Mesenchymal stem cell (in vitro differentiated cells and primary cell): Measurements from ENCODE around the gene IGFL4.

Source experiments
- DNase-seq: peaks from one replicate; pipeline ENCODE4 v3.0.0-alpha.2; 2013
- H2AFZ ChIP-seq: one replicate; pipeline ENCODE4 v1.6.1; 2013; ENCODE audit warnings: low read depth, mild to moderate bottlenecking, control low read depth, inconsistent platforms, low read length, moderate library complexity
- H2AK5ac ChIP-seq: 2 replicates; pipeline ENCODE4 v1.6.1; 2013; ENCODE audit warnings: low read length, moderate library complexity, mild to moderate bottlenecking, inconsistent platforms; ENCODE audit not compliant: severe bottlenecking
- H2BK120ac ChIP-seq: one replicate; pipeline ENCODE4 v1.6.1; 2013; ENCODE audit warnings: low read depth, mild to moderate bottlenecking, inconsistent platforms, low read length, moderate library complexity
- H2BK12ac ChIP-seq, 2 experiments: one replicate each; pipeline ENCODE4 v1.6.1; 2013; ENCODE audit warnings: inconsistent platforms in 2 of 2, low read length in 2 of 2, mild to moderate bottlenecking in 2 of 2, moderate library complexity in 2 of 2, control low read depth in 1 of 2
- H2BK15ac ChIP-seq: one replicate; pipeline ENCODE4 v1.6.1; 2013; ENCODE audit warnings: mild to moderate bottlenecking, low read depth, inconsistent platforms; ENCODE audit not compliant: poor library complexity, severe bottlenecking
- H2BK5ac ChIP-seq: 2 replicates; pipeline ENCODE4 v1.6.1; 2013; ENCODE audit warnings: low read depth, mild to moderate bottlenecking, low read length, control low read depth, inconsistent platforms; ENCODE audit not compliant: poor library complexity, severe bottlenecking
- H3K14ac ChIP-seq, 2 experiments: one replicate each; pipeline ENCODE4 v1.6.1; 2013; ENCODE audit warnings: inconsistent platforms in 2 of 2, low read length in 2 of 2, control low read depth in 1 of 2, mild to moderate bottlenecking in 1 of 2, moderate library complexity in 1 of 2
- H3K18ac ChIP-seq, 2 experiments: one replicate each; pipeline ENCODE4 v1.6.1; 2013; ENCODE audit warnings: inconsistent platforms in 2 of 2, low read length in 2 of 2, control low read depth in 1 of 2, low read depth in 1 of 2, mild to moderate bottlenecking in 1 of 2
- H3K23ac ChIP-seq, 2 experiments: one replicate each; pipeline ENCODE4 v1.6.1; 2013; ENCODE audit warnings: inconsistent platforms in 2 of 2, low read length in 2 of 2, mild to moderate bottlenecking in 2 of 2, moderate library complexity in 2 of 2, control low read depth in 1 of 2
- H3K27ac ChIP-seq: 2 replicates; pipeline ENCODE4 v1.5.1; 2013; ENCODE audit warnings: mild to moderate bottlenecking, moderate library complexity, low read length, control low read depth, inconsistent platforms; ENCODE audit not compliant: poor library complexity, severe bottlenecking
- H3K27me3 ChIP-seq, 2 experiments: 2 replicates each; pipeline versions ENCODE4 v1.6.1 to v1.7.0; 2013; ENCODE audit warnings: low read length in 2 of 2, mild to moderate bottlenecking in 2 of 2, moderate library complexity in 2 of 2, control low read depth in 1 of 2, inconsistent platforms in 1 of 2; ENCODE audit not compliant: control insufficient read depth in 1 of 2, insufficient read depth in 1 of 2
- H3K36me3 ChIP-seq, 2 experiments: 2 replicates each; pipeline versions ENCODE4 v1.6.1 to v1.7.0; 2013; ENCODE audit warnings: low read length in 2 of 2, control low read depth in 1 of 2, inconsistent platforms in 1 of 2, low read depth in 1 of 2, mild to moderate bottlenecking in 1 of 2; ENCODE audit not compliant: insufficient read depth in 2 of 2, control insufficient read depth in 1 of 2
- H3K4ac ChIP-seq, 2 experiments: one replicate each; pipeline ENCODE4 v1.6.1; 2013; ENCODE audit warnings: inconsistent platforms in 2 of 2, low read length in 2 of 2, mild to moderate bottlenecking in 2 of 2, moderate library complexity in 2 of 2, control low read depth in 1 of 2, low read depth in 1 of 2
- H3K4me1 ChIP-seq: 2 replicates; pipeline ENCODE4 v1.6.1; 2013; ENCODE audit warnings: low read depth, low read length, control low read depth; ENCODE audit not compliant: control insufficient read depth, insufficient read depth
- H3K4me2 ChIP-seq: 2 replicates; pipeline ENCODE4 v1.6.1; 2013; ENCODE audit warnings: low read length, mild to moderate bottlenecking, inconsistent platforms; ENCODE audit not compliant: poor library complexity, severe bottlenecking
- H3K4me3 ChIP-seq, 2 experiments: 2 replicates each; pipeline versions ENCODE4 v1.5.1 to v1.7.0; 2013; ENCODE audit warnings: low read length in 2 of 2, mild to moderate bottlenecking in 2 of 2, control low read depth in 1 of 2, low read depth in 1 of 2; ENCODE audit not compliant: insufficient read depth in 1 of 2
- H3K79me1 ChIP-seq: replicated peaks from 2 replicates; pipeline ENCODE4 v1.6.1; 2013; ENCODE audit warnings: mild to moderate bottlenecking, control low read depth, low read length, inconsistent platforms; ENCODE audit not compliant: poor library complexity, severe bottlenecking
- H3K9ac ChIP-seq: 2 replicates; pipeline ENCODE4 v1.7.0; 2013; ENCODE audit warnings: mild to moderate bottlenecking, low read length, moderate library complexity
- H3K9me3 ChIP-seq: 2 replicates; pipeline ENCODE4 v1.7.0; 2013; ENCODE audit warnings: mild to moderate bottlenecking, low read length; ENCODE audit not compliant: control insufficient read depth
- H4K8ac ChIP-seq: one replicate; pipeline ENCODE4 v1.6.1; 2013; ENCODE audit warnings: inconsistent platforms, mild to moderate bottlenecking, low read length, moderate library complexity
- H4K91ac ChIP-seq: one replicate; pipeline ENCODE4 v1.6.1; 2013; ENCODE audit warnings: mild to moderate bottlenecking, low read length, inconsistent platforms
- WGBS: methylation state at CpG from one replicate; pipeline ENCODE4 v1.1.7; 2013; ENCODE audit warnings: mixed read lengths; 5-methylcytosine and 5-hydroxymethylcytosine counted together

IGFL4 gene

DNA sequence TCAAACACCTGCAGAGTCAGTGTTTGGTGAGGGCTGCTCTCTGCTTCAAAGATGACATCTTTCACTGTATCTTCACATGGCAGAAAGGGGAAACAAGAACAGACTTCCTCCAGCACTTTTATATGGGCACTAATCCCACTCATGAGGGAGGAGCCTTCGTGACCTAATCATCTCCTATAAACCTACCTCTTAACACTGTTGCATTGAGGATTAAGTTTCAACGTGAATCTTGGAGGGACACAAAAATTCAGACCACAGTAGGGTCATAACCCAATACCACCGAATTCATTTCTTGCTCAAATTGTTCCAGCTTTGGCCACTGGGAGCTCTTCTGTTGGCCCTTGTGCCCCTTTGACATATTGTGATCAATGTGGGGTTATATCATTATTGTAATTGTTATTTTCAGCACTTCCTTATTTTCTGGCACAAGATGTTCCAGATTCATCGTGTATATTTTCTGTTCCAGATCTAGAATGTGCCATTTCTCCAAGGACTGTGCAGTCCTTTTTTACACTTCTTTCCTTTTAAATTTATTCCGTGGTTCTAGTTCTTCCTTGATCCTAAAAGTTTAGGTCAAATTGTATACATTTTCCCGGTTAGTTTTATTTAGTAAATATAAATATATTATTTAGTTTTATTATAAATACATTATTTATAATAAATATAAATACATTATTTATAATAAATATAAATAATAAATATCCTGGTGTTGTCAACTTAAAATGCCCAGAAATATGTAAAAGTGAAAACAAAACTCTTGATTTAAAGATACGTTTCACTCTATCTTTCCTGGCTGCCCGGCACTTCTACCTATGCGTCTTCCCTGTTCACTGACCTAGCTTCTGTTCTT is 35.5 kb upstream of the IGFL4 start:
- Histone ChIP-seq H3K4me2 (no peak overlapping the region), H3K4me1 (peaks cover 16% of the 10 kb centered on the region), H3K18ac (no peak overlapping the region), H3K4me3 (no peak overlapping the region), H3K4ac (no peak overlapping the region), H3K27ac (no peak overlapping the region), H3K9me3 (no peaks in the 10 kb centered on the region), H3K14ac (no peak overlapping the region), H4K91ac (no peak overlapping the region), H3K79me1 (no peaks in the 10 kb centered on the region), H2AFZ (no peak overlapping the region), H2BK120ac (no peak overlapping the region), H3K27me3 (peaks cover 30 to 49% of the 10 kb centered on the region in 2 experiments), H3K9ac (no peak overlapping the region), H4K8ac (no peak overlapping the region), H3K23ac (no peak overlapping the region), H2BK5ac (no peak overlapping the region), H2AK5ac (no peak overlapping the region), H2BK15ac (no peak overlapping the region), H3K36me3 (no peaks in the 10 kb centered on the region), H2BK12ac (no peak overlapping the region)
- no peak for DNase-seq
- 63% methylated on average over 4 of the region's 9 CpGs for WGBS

DNA sequence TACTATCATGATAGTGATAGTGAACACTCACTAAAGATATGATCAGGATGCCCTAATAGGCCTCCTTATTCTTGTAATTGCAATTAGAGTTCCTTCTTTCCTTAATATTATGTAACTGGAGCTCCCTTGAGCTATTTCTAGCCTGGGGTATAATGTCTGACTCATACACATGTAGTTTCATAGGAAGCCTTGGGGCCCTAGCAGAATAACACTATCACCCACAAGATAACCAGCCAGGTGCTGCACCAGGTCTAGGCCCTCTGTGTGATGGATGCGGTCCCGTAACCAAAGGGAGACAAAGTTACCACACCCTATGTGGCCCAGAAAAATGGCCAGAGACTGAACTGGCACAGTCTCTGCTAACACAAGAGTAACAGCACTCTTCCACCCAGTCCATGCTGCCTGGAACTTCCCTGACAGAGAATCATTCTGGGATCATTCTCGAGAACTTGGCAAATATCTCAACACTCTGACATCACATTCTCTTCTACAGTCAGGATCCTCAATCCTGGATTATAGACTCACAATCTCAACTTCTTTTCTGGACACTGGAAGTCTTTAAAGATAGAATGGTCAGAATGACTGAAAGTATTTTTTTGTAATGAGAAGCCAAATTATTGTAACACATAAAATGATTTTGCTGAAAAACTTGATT is 32.6 kb upstream of the IGFL4 start:
- Histone ChIP-seq H3K14ac (no peak overlapping the region), H2AFZ (no peak overlapping the region), H2BK120ac (no peak overlapping the region), H4K8ac (no peak overlapping the region), H2AK5ac (peak overlapping the region; percentile 64), H3K4ac (no peak overlapping the region), H3K9ac (no peak overlapping the region), H3K4me3 (no peak overlapping the region), H3K9me3 (no peaks in the 10 kb centered on the region), H3K79me1 (no peaks in the 10 kb centered on the region), H3K4me1 (peaks cover 13% of the 10 kb centered on the region), H2BK12ac (no peak overlapping the region), H3K27me3 (peaks cover 30 to 38% of the 10 kb centered on the region in 2 experiments), H3K4me2 (no peak overlapping the region), H3K18ac (no peak overlapping the region), H3K36me3 (no peaks in the 10 kb centered on the region), H4K91ac (no peak overlapping the region), H3K23ac (no peak overlapping the region), H2BK15ac (no peak overlapping the region), H2BK5ac (no peak overlapping the region), H3K27ac (no peak overlapping the region)
- no peak for DNase-seq
- 93% methylated on average over 3 of the region's 3 CpGs for WGBS

DNA sequence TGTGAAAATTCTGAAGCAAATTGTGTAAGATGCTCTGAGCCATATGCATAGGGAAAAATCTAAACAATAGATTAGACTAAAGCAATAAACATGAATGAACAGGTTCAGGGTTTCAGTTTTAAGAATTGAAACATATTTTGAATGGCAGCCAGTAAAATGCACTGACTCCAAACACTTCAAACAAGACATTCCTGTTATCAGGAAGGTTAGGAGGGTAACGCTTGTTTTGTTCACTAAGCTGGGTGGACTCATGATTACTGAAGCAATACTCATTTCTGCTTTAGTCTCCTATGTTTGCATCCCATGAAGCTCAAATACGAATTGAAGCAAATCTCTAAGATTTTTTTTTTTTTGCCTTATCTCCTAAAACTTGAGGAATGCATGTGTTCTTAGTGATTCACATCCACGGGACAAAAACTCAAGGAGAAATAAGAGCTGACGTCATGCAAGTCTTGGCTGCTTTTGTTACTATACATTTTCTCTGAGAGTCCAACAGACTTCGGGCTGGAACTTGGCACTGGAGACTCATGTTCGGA is 29.1 kb upstream of the IGFL4 start:
- 79% methylated on average over 6 of the region's 6 CpGs for WGBS
- no peak overlapping the region for H2BK120ac ChIP-seq
- no peaks in the 10 kb centered on the region for H3K79me1 ChIP-seq
- H3K4ac ChIP-seq, result no peak overlapping the region
- peaks cover 11% of the 10 kb centered on the region for H3K4me1 ChIP-seq
- peak overlapping the region in 1 of 2 experiments; percentile 3 for H3K4me3 ChIP-seq
- H3K36me3 ChIP-seq, result no peaks in the 10 kb centered on the region
- no peaks in the 10 kb centered on the region for H3K9me3 ChIP-seq
- no peak overlapping the region for H2BK12ac ChIP-seq
- no peak overlapping the region for H3K18ac ChIP-seq
- peak overlapping the region; percentile 22 for H3K27ac ChIP-seq
- H3K9ac ChIP-seq, result peak overlapping the region; percentile 51
- no peak overlapping the region for H3K23ac ChIP-seq
- no peak overlapping the region for H2AFZ ChIP-seq
- H2BK5ac ChIP-seq, result no peak overlapping the region
- H3K14ac ChIP-seq, result no peak overlapping the region
- H2BK15ac ChIP-seq, result no peak overlapping the region
- DNase-seq, result peak; percentile 68
- H2AK5ac ChIP-seq, result no peak overlapping the region
- H4K8ac ChIP-seq, result no peak overlapping the region
- H4K91ac ChIP-seq, result no peak overlapping the region
- H3K27me3 ChIP-seq, result peaks cover 6 to 31% of the 10 kb centered on the region in 2 experiments
- H3K4me2 ChIP-seq, result no peak overlapping the region
